ENCODE data around the gene SPATA2.

Gene SPATA2

GRCh38 chr20:49951151-49951550, 35.8 kb upstream of the SPATA2 start:
- no peak for TF ChIP-seq CTCF (IDR thresholded peaks at IDR 0.05; ENCODE audit: insufficient read depth, low read length, missing control alignments)
- no peak overlapping the region for H3K4me3 ChIP-seq (ENCODE audit: low read depth, low read length)
- POLR2A ChIA-PET: interaction anchor here (1.0 to 1.1 kb wide), 2 partner anchors 23 to 37 kb away, joined by 3 read pairs; no protein-coding TSS in a partner anchor
- DNase-seq (ENCODE audit: low read depth, low spot score): no peak
- CTCF ChIA-PET: interaction anchor here (1.0 to 6.7 kb wide), 5 partner anchors 13 to 134 kb away, joined by 4 to 44 read pairs (median 7); no protein-coding TSS in a partner anchor

DNA sequence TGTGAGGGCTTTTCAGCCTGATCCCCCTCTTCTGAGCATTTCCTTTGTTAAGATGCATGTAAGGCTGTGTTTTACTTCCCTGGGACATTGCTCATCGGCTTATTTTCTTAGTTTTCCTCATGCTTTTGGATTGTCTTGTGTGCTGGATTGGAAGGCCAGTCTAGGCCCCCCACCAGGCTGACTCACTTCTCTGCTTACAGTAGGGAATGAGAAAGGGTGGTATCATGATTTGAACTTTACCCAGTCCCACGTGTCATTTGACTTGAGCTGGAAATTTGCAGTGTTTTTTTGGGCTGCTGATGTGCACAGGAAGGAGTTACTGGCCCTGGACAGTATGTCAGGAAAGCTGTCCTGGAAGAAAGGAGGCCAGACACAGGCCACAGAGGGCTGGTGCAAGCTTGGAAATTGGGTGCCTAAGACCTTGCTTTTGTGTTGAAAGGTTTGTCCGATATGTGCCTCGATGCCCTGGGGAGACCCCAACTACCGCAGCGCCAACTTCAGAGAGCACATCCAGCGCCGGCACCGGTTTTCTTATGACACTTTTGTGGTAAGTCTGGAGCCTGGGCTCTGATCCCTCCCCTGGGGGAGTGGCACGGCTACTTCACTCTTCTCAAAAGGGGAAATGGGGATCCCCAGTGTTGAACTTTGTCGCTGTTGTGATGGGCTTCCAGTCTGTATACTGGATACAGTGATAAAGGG, 33.6 kb upstream of the SPATA2 start:
- DNase-seq (ENCODE audit: low read depth, low spot score): peak; percentile 79
- POLR2A ChIA-PET: interaction anchor here (1.3 kb wide), 1 partner anchor 12 kb away, joined by 5 read pairs; the partner anchor contains the start of gene RNF114
- no peak for TF ChIP-seq CTCF (IDR thresholded peaks at IDR 0.05; ENCODE audit: insufficient read depth, low read length, missing control alignments)
- CTCF ChIA-PET: interaction anchor here (1.1 to 1.6 kb wide), 4 partner anchors 17 to 123 kb away, joined by 3 to 6 read pairs (median 4); no protein-coding TSS in a partner anchor
- H3K4me3 ChIP-seq (ENCODE audit: low read depth, low read length): no peak overlapping the region

DNA sequence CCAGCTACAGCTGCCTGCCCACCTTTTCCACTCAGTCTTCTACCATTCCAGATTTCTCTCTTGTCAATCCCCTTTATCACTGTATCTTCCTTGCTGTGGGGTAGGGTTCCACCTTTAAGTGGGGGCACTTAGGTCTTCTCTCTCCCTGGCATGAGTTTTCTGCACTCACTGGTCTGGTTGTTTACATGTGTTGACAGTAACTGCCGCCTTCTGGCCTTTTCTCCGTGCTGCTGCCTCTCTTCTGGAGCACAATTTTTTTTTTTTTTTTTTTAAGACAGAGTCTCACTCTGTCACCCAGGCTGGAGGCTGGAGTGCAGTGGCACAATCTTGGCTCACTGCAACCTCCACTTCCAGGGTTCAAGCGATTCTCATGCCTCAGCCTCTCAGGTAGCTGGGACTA, 32.8 kb upstream of the SPATA2 start:
- no peak overlapping the region for H3K4me3 ChIP-seq (ENCODE audit: low read depth, low read length)
- TF ChIP-seq CTCF (IDR thresholded peaks at IDR 0.05; ENCODE audit: insufficient read depth, low read length, missing control alignments): no peak
- POLR2A ChIA-PET: interaction anchor here (1.3 kb wide), 1 partner anchor 12 kb away, joined by 5 read pairs; the partner anchor contains the start of gene RNF114
- CTCF ChIA-PET: interaction anchor here (1.4 kb wide), 1 partner anchor 123 kb away, joined by 6 read pairs; no protein-coding TSS in a partner anchor
- no peak for DNase-seq (ENCODE audit: low read depth, low spot score)

DNA sequence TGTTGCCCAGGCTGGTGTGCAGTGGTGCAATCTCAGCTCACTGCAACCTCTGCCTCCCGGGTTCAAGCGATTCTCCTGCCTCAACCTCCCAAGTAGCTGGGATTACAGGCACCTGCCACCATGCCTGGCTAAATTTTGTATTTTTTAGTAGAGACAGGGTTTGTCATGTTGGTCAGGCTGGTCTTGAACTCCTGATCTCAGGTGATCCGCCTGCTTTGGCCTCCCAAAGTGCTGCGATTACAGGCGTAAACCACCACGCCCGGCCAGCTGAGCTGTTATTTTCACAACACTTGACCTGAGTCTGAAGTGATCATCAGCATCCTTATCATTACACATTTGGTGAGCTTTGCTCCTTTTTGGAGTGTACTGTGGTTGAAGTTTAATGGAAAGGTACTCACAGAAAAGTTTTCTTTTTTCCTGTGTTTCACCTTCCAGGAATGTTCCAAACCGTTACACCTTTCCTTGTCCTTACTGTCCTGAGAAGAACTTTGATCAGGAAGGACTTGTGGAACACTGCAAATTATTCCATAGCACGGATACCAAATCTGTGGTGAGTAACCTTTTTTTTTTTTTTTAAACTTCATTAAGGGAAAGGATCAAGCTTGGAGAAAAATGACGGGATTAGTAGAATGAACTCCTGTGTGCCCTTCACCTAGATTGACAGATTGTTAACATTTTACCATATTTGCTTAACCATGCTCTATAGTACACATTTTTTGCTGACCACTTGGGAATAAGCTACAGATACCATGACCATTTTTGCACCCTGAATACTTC, 30.6 kb upstream of the SPATA2 start:
- ChIA-PET CTCF (interaction anchor here (0.9 to 1.3 kb wide), 7 partner anchors 18 to 140 kb away, joined by 3 to 5 read pairs (median 3); no protein-coding TSS in a partner anchor), POLR2A (no interaction called here)
- no peak for TF ChIP-seq CTCF (IDR thresholded peaks at IDR 0.05; ENCODE audit: insufficient read depth, low read length, missing control alignments)
- DNase-seq (ENCODE audit: low read depth, low spot score): no peak
- H3K4me3 ChIP-seq (ENCODE audit: low read depth, low read length): no peak overlapping the region

- no peak for TF ChIP-seq CTCF (IDR thresholded peaks at IDR 0.05; ENCODE audit: insufficient read depth, low read length, missing control alignments)
- no peak overlapping the region for H3K4me3 ChIP-seq (ENCODE audit: low read depth, low read length)
- CTCF ChIA-PET: interaction anchor here (0.9 to 1.3 kb wide), 4 partner anchors 31 to 141 kb away, joined by 3 read pairs; no protein-coding TSS in a partner anchor
- POLR2A ChIA-PET: no interaction called here
- DNase-seq (ENCODE audit: low read depth, low spot score): no peak
Measured at GRCh38 chr20:49945306-49945700, 30.0 kb upstream of the SPATA2 start.

DNA sequence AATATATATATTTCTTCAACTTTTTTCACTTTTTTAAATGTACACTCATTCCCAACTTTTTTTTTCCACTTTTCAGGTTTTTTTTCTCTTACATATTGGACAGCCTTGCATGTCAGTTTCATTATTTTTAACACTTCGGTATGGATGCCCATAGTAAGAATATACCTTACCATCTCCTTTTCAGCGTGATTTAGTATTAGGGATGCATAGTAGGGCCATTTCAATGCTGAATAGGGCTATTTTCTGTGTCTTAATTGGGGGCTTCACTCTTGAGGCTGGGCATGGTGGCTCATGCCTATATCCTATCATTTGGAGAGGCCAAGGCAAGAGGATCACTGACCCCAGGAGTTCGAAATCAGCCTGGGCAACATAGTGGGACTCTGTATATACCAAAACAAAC, 27.6 kb upstream of the SPATA2 start:
- ChIA-PET POLR2A (no interaction called here), CTCF (interaction anchor here (1.1 kb wide), 1 partner anchor 36 kb away, joined by 6 read pairs; no protein-coding TSS in a partner anchor)
- DNase-seq (ENCODE audit: low read depth, low spot score): no peak
- TF ChIP-seq CTCF (IDR thresholded peaks at IDR 0.05; ENCODE audit: insufficient read depth, low read length, missing control alignments): no peak
- no peak overlapping the region for H3K4me3 ChIP-seq (ENCODE audit: low read depth, low read length)
